HEK293 (cell line): Measurements from ENCODE around the gene RASGRF2.

ENCODE experiments used
- CTCF ChIA-PET: fragments of 350-600 bp; formaldehyde crosslinking; extraction: SDS; loops from one replicate; lab custom pipeline; 2021; ENCODE audit warnings: antibody characterized with exemption; lab: Yijun Ruan, JAX
- POLR2A ChIA-PET: fragments of 300-600 bp; formaldehyde crosslinking; extraction: SDS; loops from one replicate; lab custom pipeline; 2020; ENCODE audit warnings: antibody characterized with exemption, inconsistent platforms; lab: Yijun Ruan, JAX
- H3K27ac ChIP-seq: fragments of 200-500 bp; sonication (Bioruptor generic); 2 replicates; pipeline ENCODE4 v1.5.1; 2014; ENCODE audit warnings: low read depth, low read length, control low read depth, inconsistent platforms; ENCODE audit errors: extremely low read depth
- H3K36me3 ChIP-seq, 2 experiments: fragments of 200-500 bp in 1 of 2; sonication (Bioruptor generic) in 1 of 2; 1 replicate in 1 of 2; 2 replicates in 1 of 2; pipeline ENCODE4 v1.5.1; 2014 to 2017; ENCODE audit warnings: inconsistent platforms in 2 of 2, low read length in 2 of 2; ENCODE audit not compliant: control insufficient read depth in 2 of 2, insufficient read depth in 1 of 2
- H3K4me1 ChIP-seq: fragments of 200-500 bp; sonication (Bioruptor generic); 2 replicates; pipeline ENCODE4 v1.5.1; 2014; ENCODE audit warnings: mild to moderate bottlenecking, low read length, inconsistent platforms; ENCODE audit not compliant: control insufficient read depth, insufficient read depth
- H3K4me3 ChIP-seq: 2 replicates; pipeline ENCODE4 v1.5.1; 2011; ENCODE audit warnings: low read depth, mild to moderate bottlenecking, control low read depth, low read length, moderate library complexity
- H3K9me3 ChIP-seq: fragments of 200-500 bp; sonication (Bioruptor generic); 2 replicates; pipeline ENCODE4 v1.5.1; 2014; ENCODE audit warnings: low read depth, low read length, inconsistent platforms; ENCODE audit not compliant: control insufficient read depth, insufficient read depth
- EGR2 ChIP-seq: fragments of 450-650 bp; formaldehyde crosslinking; IDR thresholded peaks from 2 replicates; pipeline ENCODE4 v1.5.1; 2016; ENCODE audit warnings: low read depth, missing biosample characterization, missing genetic modification characterization
- ELK4 ChIP-seq: IDR thresholded peaks from 2 replicates; pipeline ENCODE4 v1.6.1; 2011; ENCODE audit warnings: mild to moderate bottlenecking, low read depth, low read length, borderline replicate concordance
- HOXA7 ChIP-seq: sonication (generic); formaldehyde crosslinking; IDR thresholded peaks from 2 replicates; pipeline ENCODE4 v1.8.1; 2022; ENCODE audit warnings: missing genetic modification reagents, borderline replicate concordance
- KLF7 ChIP-seq: fragments of 450-650 bp; formaldehyde crosslinking; IDR thresholded peaks from 2 replicates; pipeline ENCODE4 v1.5.1; 2016; ENCODE audit warnings: missing biosample characterization, missing genetic modification characterization, borderline replicate concordance
- PRDM6 ChIP-seq: fragments of 450-650 bp; formaldehyde crosslinking; IDR thresholded peaks from 2 replicates; pipeline ENCODE4 v1.5.1; 2017; ENCODE audit warnings: missing biosample characterization, missing genetic modification characterization
- REPIN1 ChIP-seq: fragments of 450-650 bp; formaldehyde crosslinking; IDR thresholded peaks from 2 replicates; pipeline ENCODE4 v1.5.1; 2017; ENCODE audit warnings: missing biosample characterization, missing genetic modification characterization, low read depth
- SCRT2 ChIP-seq: fragments of 450-650 bp; formaldehyde crosslinking; IDR thresholded peaks from 2 replicates; pipeline ENCODE4 v1.5.1; 2016; ENCODE audit warnings: missing biosample characterization, missing genetic modification characterization
- SETDB1 ChIP-seq: IDR thresholded peaks from one replicate; pipeline ENCODE4 v1.6.1; 2017; ENCODE audit warnings: mild to moderate bottlenecking, low read length, moderate library complexity, mixed read lengths; ENCODE audit not compliant: insufficient read length
- TCF7L2 ChIP-seq: IDR thresholded peaks from 2 replicates; pipeline ENCODE4 v1.6.1; 2011; ENCODE audit warnings: low read depth, mild to moderate bottlenecking, inconsistent platforms, low read length, moderate library complexity, borderline replicate concordance
- TRIM28 ChIP-seq: IDR thresholded peaks from 2 replicates; pipeline ENCODE4 v1.6.1; 2011; ENCODE audit warnings: low read length, control low read depth, borderline replicate concordance
- ZEB2 ChIP-seq: fragments of 450-650 bp; formaldehyde crosslinking; IDR thresholded peaks from 2 replicates; pipeline ENCODE4 v1.5.1; 2016; ENCODE audit warnings: missing biosample characterization, missing genetic modification characterization
- ZNF18 ChIP-seq: fragments of 450-650 bp; formaldehyde crosslinking; IDR thresholded peaks from 2 replicates; pipeline ENCODE4 v1.5.1; 2016; ENCODE audit warnings: missing biosample characterization, missing genetic modification characterization
- ZNF202 ChIP-seq: fragments of 450-650 bp; formaldehyde crosslinking; IDR thresholded peaks from 2 replicates; pipeline ENCODE4 v1.5.1; 2016; ENCODE audit warnings: missing biosample characterization, missing genetic modification characterization, borderline replicate concordance
- ZNF280C ChIP-seq: fragments of 450-650 bp; formaldehyde crosslinking; IDR thresholded peaks from 2 replicates; pipeline ENCODE4 v1.5.1; 2016; ENCODE audit warnings: missing biosample characterization, missing genetic modification characterization
- ZNF366 ChIP-seq: fragments of 450-650 bp; formaldehyde crosslinking; conservative IDR thresholded peaks from 2 replicates; pipeline ENCODE4 v1.5.1; 2016; ENCODE audit warnings: missing biosample characterization, missing genetic modification characterization
- ZNF416 ChIP-seq: fragments of 450-650 bp; formaldehyde crosslinking; IDR thresholded peaks from 2 replicates; pipeline ENCODE4 v1.5.1; 2016; ENCODE audit warnings: missing biosample characterization, missing genetic modification characterization
- ZNF544 ChIP-seq: fragments of 450-650 bp; formaldehyde crosslinking; IDR thresholded peaks from 2 replicates; pipeline ENCODE4 v1.5.0; 2017; ENCODE audit warnings: missing biosample characterization, missing genetic modification characterization
- ZNF571 ChIP-seq: fragments of 450-650 bp; formaldehyde crosslinking; IDR thresholded peaks from 2 replicates; pipeline ENCODE4 v1.5.0; 2017; ENCODE audit warnings: missing biosample characterization, missing genetic modification characterization
- ZNF658 ChIP-seq: fragments of 450-650 bp; formaldehyde crosslinking; IDR thresholded peaks from 2 replicates; pipeline ENCODE4; 2016; ENCODE audit warnings: missing biosample characterization, missing genetic modification characterization
- ZNF707 ChIP-seq: fragments of 450-650 bp; formaldehyde crosslinking; IDR thresholded peaks from 2 replicates; pipeline ENCODE4 v1.5.1; 2016; ENCODE audit warnings: missing biosample characterization, missing genetic modification characterization
- ZNF777 ChIP-seq: fragments of 450-650 bp; formaldehyde crosslinking; IDR thresholded peaks from 2 replicates; pipeline ENCODE4 v1.5.1; 2017; ENCODE audit warnings: missing biosample characterization, missing genetic modification characterization, borderline replicate concordance
- ZNF830 ChIP-seq: fragments of 450-650 bp; IDR thresholded peaks from 2 replicates; pipeline ENCODE4 v1.5.0; 2018; ENCODE audit warnings: missing biosample characterization, missing genetic modification characterization, low read depth, mild to moderate bottlenecking, moderate library complexity
- ZSCAN4 ChIP-seq: fragments of 450-650 bp; formaldehyde crosslinking; IDR thresholded peaks from 2 replicates; pipeline ENCODE4 v1.5.1; 2017; ENCODE audit warnings: missing biosample characterization, missing genetic modification characterization

Gene RASGRF2

GRCh38 chr5:81066102-81066501 lies 105.9 kb downstream of the RASGRF2 start:
- no peaks in the 10 kb centered on the region; the same call in 1 of the 2 replicates for H3K4me1 ChIP-seq
- POLR2A ChIA-PET: no interaction called here
- CTCF ChIA-PET: no interaction called here

GRCh38 chr5:81067406-81067805 lies 107.2 kb downstream of the RASGRF2 start:
- Histone ChIP-seq H3K9me3 (no peaks in the 10 kb centered on the region), H3K27ac (no peak overlapping the region), H3K4me3 (no peak overlapping the region), H3K36me3 (no peaks in the 10 kb centered on the region), H3K4me1 (no peaks in the 10 kb centered on the region; the same call in 1 of the 2 replicates)
- ChIA-PET POLR2A (no interaction called here), CTCF (interaction anchor here (1.6 kb wide), 1 partner anchor 128 kb away, joined by 4 read pairs; no protein-coding TSS in a partner anchor)
- TF ChIP-seq SCRT2 (tag by site-specific recombination): no peak
- TF ChIP-seq REPIN1 (tag by site-specific recombination): no peak
- TF ChIP-seq ZNF658 (tag by site-specific recombination): no peak
- no peak for TF ChIP-seq ZNF830 (tag by site-specific recombination)
- TF ChIP-seq ZEB2: no peak
- no peak for TF ChIP-seq ZNF416 (tag by site-specific recombination)
- no peak for TF ChIP-seq TCF7L2
- no peak for TF ChIP-seq ZNF707 (tag by site-specific recombination)
- TF ChIP-seq PRDM6 (tag by site-specific recombination): no peak
- TF ChIP-seq ZSCAN4: no peak
- no peak for TF ChIP-seq ELK4
- TF ChIP-seq ZNF571: no peak
- no peak for TF ChIP-seq SETDB1
- TF ChIP-seq TRIM28: no peak
- TF ChIP-seq ZNF366 (tag by site-specific recombination): no peak

More at GRCh38 chr5:81066102-81066501, 105.9 kb downstream of the RASGRF2 start:
- H3K9me3 ChIP-seq: no peaks in the 10 kb centered on the region
- H3K36me3 ChIP-seq: no peaks in the 10 kb centered on the region
- H3K4me3 ChIP-seq: no peak overlapping the region
- H3K27ac ChIP-seq: no peak overlapping the region
- no peak for TF ChIP-seq EGR2 (tag by site-specific recombination)
- no peak for TF ChIP-seq ZNF544 (tag by site-specific recombination)
- TF ChIP-seq ZNF830 (tag by site-specific recombination): no peak
- TF ChIP-seq ZNF18: no peak
- no peak for TF ChIP-seq ZNF280C
- no peak for TF ChIP-seq KLF7 (tag by site-specific recombination)
- TF ChIP-seq ZNF202 (tag by site-specific recombination): no peak
- no peak for TF ChIP-seq ZNF777 (tag by site-specific recombination)
- no peak for TF ChIP-seq HOXA7 (CRISPR knock-in tag)
